HCT116 (cell line): Measurements from ENCODE around the gene GALNT15. TPM values are rescaled to one million over a fixed set of nuclear protein-coding genes. Genes with fewer than 3 reads are reported as not detected.

ENCODE experiments used
- ATAC-seq: fragments of 200-7000 bp; cut with Tn5 transposase; 2 replicates; pipeline ENCODE4 v1.9.1; 2020; ENCODE audit warnings: mild to moderate bottlenecking, moderate library complexity
- BruUV-seq: library from RNA; stranded (reverse); fragments of 400-500 nt; replicated peaks from 2 replicates; lab custom pipeline; 2021; lab: Mats Ljungman, UMichigan
- CTCF ChIA-PET: fragments of 300-600 bp; sonication (Branson Sonifier 250); formaldehyde crosslinking; loops from one replicate; lab custom pipeline; 2021; ENCODE audit warnings: antibody characterized with exemption; lab: Charles Lee
- POLR2A ChIA-PET: fragments of 300-600, 350-600 bp; sonication (Branson Sonifier 250); formaldehyde crosslinking; loops from one replicate; lab custom pipeline; 2021; ENCODE audit warnings: antibody characterized with exemption; lab: Charles Lee
- RAD21 ChIA-PET, 2 experiments: fragments of 300-600 bp; sonication (Branson Sonifier 250); formaldehyde crosslinking; loops; one replicate each; lab custom pipeline; 2023; ENCODE audit warnings: low total read pairs in 2 of 2; ENCODE audit not compliant: uncharacterized antibody in 2 of 2, unreplicated experiment in 2 of 2, low non-redundant PET in 1 of 2; lab: Charles Lee
- DNase-seq: peaks from one replicate; pipeline ENCODE4 v3.0.0-alpha.2; 2010; ENCODE audit warnings: low read depth, low spot score
- H2AFZ ChIP-seq: fragments of 200-600 bp; shearing (Covaris generic), sonication (generic); 2 replicates; pipeline ENCODE4 v1.6.1; 2017; ENCODE audit warnings: low read depth, mixed run types, mixed read lengths, antibody characterized with exemption, low read length; ENCODE audit not compliant: poor library complexity, severe bottlenecking
- H3K27ac ChIP-seq: 2 replicates; pipeline ENCODE4 v1.5.1; 2012; ENCODE audit warnings: low read depth, low read length
- H3K27me3 ChIP-seq: fragments of 200-600 bp; sonication (generic); 2 replicates; pipeline ENCODE4 v1.6.1; 2016; ENCODE audit warnings: mixed run types, low read length, mixed read lengths; ENCODE audit not compliant: insufficient read depth
- H3K36me3 ChIP-seq, 2 experiments: fragments of 200-500 bp in 1 of 2; fragments of 200-600 bp in 1 of 2; sonication (Bioruptor generic) in 1 of 2; sonication (generic) in 1 of 2; 2 replicates each; pipeline versions ENCODE4 v1.5.1 to v1.6.1; 2014 to 2016; ENCODE audit warnings: low read length in 2 of 2, inconsistent platforms in 1 of 2, mixed read lengths in 1 of 2, mixed run types in 1 of 2; ENCODE audit not compliant: insufficient read depth in 2 of 2, control insufficient read depth in 1 of 2
- H3K4me1 ChIP-seq, 2 experiments: fragments of 200-600 bp in 1 of 2; sonication (generic) in 1 of 2; 2 replicates each; pipeline versions ENCODE4 v1.5.1 to v1.6.1; 2012 to 2017; ENCODE audit warnings: low read length in 2 of 2, inconsistent platforms in 1 of 2, mild to moderate bottlenecking in 1 of 2, mixed read lengths in 1 of 2, mixed run types in 1 of 2, moderate library complexity in 1 of 2; ENCODE audit not compliant: insufficient read depth in 2 of 2, control insufficient read depth in 1 of 2
- H3K4me2 ChIP-seq: fragments of 200-600 bp; sonication (generic); 2 replicates; pipeline ENCODE4 v1.6.1; 2017; ENCODE audit warnings: mixed run types, low read length, mixed read lengths
- H3K4me3 ChIP-seq, 2 experiments: fragments of 200-600 bp in 1 of 2; sonication (generic) in 1 of 2; replicated peaks in 1 of 2; 2 replicates each; pipeline ENCODE4 v1.5.1; 2011 to 2016; ENCODE audit warnings: low read length in 2 of 2, control low read depth in 1 of 2, low read depth in 1 of 2, mild to moderate bottlenecking in 1 of 2, mixed read lengths in 1 of 2, mixed run types in 1 of 2
- H3K79me2 ChIP-seq: fragments of 200-600 bp; sonication (generic); 2 replicates; pipeline ENCODE4 v1.6.1; 2017; ENCODE audit warnings: mild to moderate bottlenecking, mixed run types, low read length, moderate library complexity, mixed read lengths; ENCODE audit not compliant: insufficient read depth
- H3K9ac ChIP-seq: fragments of 200-600 bp; sonication (generic); 2 replicates; pipeline ENCODE4 v1.6.1; 2016; ENCODE audit warnings: low read length, mixed read lengths
- H3K9me2 ChIP-seq: fragments of 200-600 bp; sonication (generic), shearing (Covaris generic); 2 replicates; pipeline ENCODE4 v1.6.1; 2017; ENCODE audit warnings: mixed run types, mild to moderate bottlenecking, moderate library complexity; ENCODE audit not compliant: insufficient read depth
- H3K9me3 ChIP-seq, 2 experiments: fragments of 200-500 bp in 1 of 2; fragments of 200-600 bp in 1 of 2; sonication (Bioruptor generic) in 1 of 2; sonication (generic) in 1 of 2; 2 replicates each; pipeline ENCODE4 v1.6.1; 2014 to 2017; ENCODE audit warnings: low read length in 2 of 2, mixed read lengths in 2 of 2, inconsistent platforms in 1 of 2, low read depth in 1 of 2, mild to moderate bottlenecking in 1 of 2, mixed run types in 1 of 2, moderate library complexity in 1 of 2; ENCODE audit not compliant: control insufficient read depth in 1 of 2, insufficient read depth in 1 of 2
- H4K20me1 ChIP-seq: fragments of 200-600 bp; sonication (generic), shearing (Covaris generic); 2 replicates; pipeline ENCODE4 v1.6.1; 2017; ENCODE audit warnings: mixed run types, mild to moderate bottlenecking, moderate library complexity; ENCODE audit not compliant: insufficient read depth
- CBX3 ChIP-seq: IDR thresholded peaks from 2 replicates; pipeline ENCODE4 v1.6.1; 2012; ENCODE audit warnings: low read depth
- ELF1 ChIP-seq: IDR thresholded peaks from 2 replicates; pipeline ENCODE4 v1.6.1; 2012; ENCODE audit warnings: low read depth, borderline replicate concordance
- FOSL1 ChIP-seq: IDR thresholded peaks from 2 replicates; pipeline ENCODE4 v1.6.1; 2012; ENCODE audit warnings: low read depth
- POLR2A ChIP-seq: IDR thresholded peaks from 2 replicates; pipeline ENCODE4 v1.7.0; 2011; ENCODE audit warnings: borderline replicate concordance; ENCODE audit not compliant: insufficient read depth, insufficient read length; ENCODE audit errors: extremely low read depth
- ZFX ChIP-seq: fragments of 450-650 bp; IDR thresholded peaks from 2 replicates; pipeline ENCODE4 v1.6.1; 2017
- ZNF274 ChIP-seq: fragments of 200-500 bp; sonication (Bioruptor generic); IDR thresholded peaks from 2 replicates; pipeline ENCODE4 v1.6.1; 2014; ENCODE audit warnings: mild to moderate bottlenecking, low read depth, low read length, inconsistent platforms
- intact Hi-C: fragments of 100-400 bp; cut with micrococcal nuclease; formaldehyde crosslinking; loops from 2 replicates; pipeline ENCODE4 v1.10.0; 2022
- total RNA-seq: library from RNA; stranded (reverse); gene quantifications from one replicate; pipeline ENCODE4 v1.2.1, GENCODE V29; 2021; ENCODE audit not compliant: unreplicated experiment
- TF ChIP-seq, protein P1 (sequence below): IDR thresholded peaks from 2 replicates; pipeline ENCODE4 v1.6.1; 2012
- TF ChIP-seq, protein P2 (sequence below), 3 experiments: fragments of 200-600 bp in 1 of 3; sonication (generic) in 1 of 3; IDR thresholded peaks in 2 of 3; conservative IDR thresholded peaks in 1 of 3; 2 replicates each; pipeline ENCODE4 v1.5.1; 2012 to 2017; ENCODE audit warnings: low read depth in 2 of 3, low read length in 2 of 3, antibody characterized with exemption in 1 of 3, borderline replicate concordance in 1 of 3, control low read depth in 1 of 3, mild to moderate bottlenecking in 1 of 3, mixed read lengths in 1 of 3, mixed run types in 1 of 3, moderate library complexity in 1 of 3; ENCODE audit not compliant: insufficient read depth in 1 of 3

Gene GALNT15
- total RNA-seq, 1 experiment from 2014 or later, result 0.05 TPM

DNA sequence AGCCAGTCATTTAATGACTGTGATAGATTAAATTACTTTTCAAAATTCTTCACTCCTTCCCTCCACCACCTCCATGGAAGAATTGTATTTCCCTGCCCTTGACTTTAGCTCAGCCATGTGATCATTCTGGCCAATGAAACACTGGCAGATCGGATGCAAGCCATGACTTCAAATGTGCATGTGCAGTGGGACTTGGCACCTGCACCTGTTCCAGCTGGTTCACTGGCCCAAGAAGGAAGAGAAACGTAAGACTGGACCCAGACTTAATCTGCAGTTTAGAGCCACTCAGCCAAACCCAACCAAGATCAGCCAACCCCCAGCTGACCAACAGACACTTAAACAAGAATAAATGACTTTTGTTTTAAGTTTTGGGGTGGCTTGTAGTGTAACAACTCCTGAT lies 78.5 kb downstream of the GALNT15 start:
- no peaks in the 10 kb centered on the region for H3K9me2 ChIP-seq
- H3K4me1 ChIP-seq, result no peaks in the 10 kb centered on the region
- H3K9ac ChIP-seq, result no peak overlapping the region
- H3K79me2 ChIP-seq, result no peaks in the 10 kb centered on the region
- RAD21 ChIA-PET, result no interaction called here
- CTCF ChIA-PET, result no interaction called here
- no peak overlapping the region for H3K4me3 ChIP-seq
- no TSS peak for BruUV-seq
- H3K4me2 ChIP-seq, result no peak overlapping the region
- no peaks in the 10 kb centered on the region for H3K9me3 ChIP-seq
- no peaks in the 10 kb centered on the region for H4K20me1 ChIP-seq
- intact Hi-C loops, result no loop called here
- H3K27ac ChIP-seq, result no peak overlapping the region
- no peak overlapping the region for H2AFZ ChIP-seq
- no peak for TF ChIP-seq FOSL1
- TF ChIP-seq ELF1, result no peak
- TF ChIP-seq, protein P1, sequence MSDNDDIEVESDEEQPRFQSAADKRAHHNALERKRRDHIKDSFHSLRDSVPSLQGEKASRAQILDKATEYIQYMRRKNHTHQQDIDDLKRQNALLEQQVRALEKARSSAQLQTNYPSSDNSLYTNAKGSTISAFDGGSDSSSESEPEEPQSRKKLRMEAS, result no peak
- TF ChIP-seq ZNF274, result no peak
- POLR2A ChIA-PET, result no interaction called here
- no peaks in the 10 kb centered on the region for H3K36me3 ChIP-seq
- ATAC-seq, result no peak
- no peak for DNase-seq
- H3K27me3 ChIP-seq, result no peaks in the 10 kb centered on the region

DNA sequence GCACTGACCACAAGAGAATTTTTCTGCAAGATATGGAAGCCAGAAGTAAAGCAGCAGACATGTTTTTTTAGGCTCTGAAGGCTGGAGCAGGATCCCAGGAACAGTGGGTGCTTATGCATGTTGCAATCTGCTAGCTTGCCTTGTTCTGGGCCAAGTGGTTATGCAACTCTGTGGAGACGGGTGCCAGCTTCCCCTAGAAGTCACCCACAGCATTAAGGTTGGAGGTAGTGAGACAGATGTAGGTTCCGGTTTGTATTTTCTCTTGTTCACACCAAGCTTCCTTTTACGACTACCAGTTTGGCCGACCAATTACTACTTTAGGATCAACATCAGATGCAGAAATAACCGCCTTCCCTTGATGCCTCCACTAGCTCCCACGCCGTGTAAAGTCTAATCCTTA lies 79.1 kb downstream of the GALNT15 start:
- intact Hi-C loops, result no loop called here
- Histone ChIP-seq H3K4me2 (no peak overlapping the region), H3K36me3 (no peaks in the 10 kb centered on the region)
- TF ChIP-seq POLR2A (no peak), ELF1 (no peak), ZFX (no peak), CBX3 (no peak)
- TF ChIP-seq, protein P2, sequence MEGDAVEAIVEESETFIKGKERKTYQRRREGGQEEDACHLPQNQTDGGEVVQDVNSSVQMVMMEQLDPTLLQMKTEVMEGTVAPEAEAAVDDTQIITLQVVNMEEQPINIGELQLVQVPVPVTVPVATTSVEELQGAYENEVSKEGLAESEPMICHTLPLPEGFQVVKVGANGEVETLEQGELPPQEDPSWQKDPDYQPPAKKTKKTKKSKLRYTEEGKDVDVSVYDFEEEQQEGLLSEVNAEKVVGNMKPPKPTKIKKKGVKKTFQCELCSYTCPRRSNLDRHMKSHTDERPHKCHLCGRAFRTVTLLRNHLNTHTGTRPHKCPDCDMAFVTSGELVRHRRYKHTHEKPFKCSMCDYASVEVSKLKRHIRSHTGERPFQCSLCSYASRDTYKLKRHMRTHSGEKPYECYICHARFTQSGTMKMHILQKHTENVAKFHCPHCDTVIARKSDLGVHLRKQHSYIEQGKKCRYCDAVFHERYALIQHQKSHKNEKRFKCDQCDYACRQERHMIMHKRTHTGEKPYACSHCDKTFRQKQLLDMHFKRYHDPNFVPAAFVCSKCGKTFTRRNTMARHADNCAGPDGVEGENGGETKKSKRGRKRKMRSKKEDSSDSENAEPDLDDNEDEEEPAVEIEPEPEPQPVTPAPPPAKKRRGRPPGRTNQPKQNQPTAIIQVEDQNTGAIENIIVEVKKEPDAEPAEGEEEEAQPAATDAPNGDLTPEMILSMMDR (IDR thresholded peaks at IDR 0.05 in 2 of 3, conservative IDR thresholded peaks at IDR 0.05 in 1 of 3; ENCODE audit: borderline replicate concordance in 1 of 3, insufficient read depth in 1 of 3, low read depth in 2 of 3, low read length in 2 of 3), result no peak
- TF ChIP-seq, all 23 proteins: peak for 0
- Histone ChIP-seq H3K4me3 (no peak overlapping the region), H3K27ac (no peak overlapping the region), H3K4me1 (no peaks in the 10 kb centered on the region), H4K20me1 (no peaks in the 10 kb centered on the region), H3K9ac (no peak overlapping the region), H3K79me2 (no peaks in the 10 kb centered on the region), H3K27me3 (no peaks in the 10 kb centered on the region), H3K9me3 (no peaks in the 10 kb centered on the region), H2AFZ (no peak overlapping the region), H3K9me2 (no peaks in the 10 kb centered on the region)
- ChIA-PET RAD21 (no interaction called here), CTCF (no interaction called here), POLR2A (no interaction called here)
- no TSS peak for BruUV-seq
- DNase-seq (no peak), ATAC-seq (no peak)
